Measurements from ENCODE around the gene CYSRT1.

Gene CYSRT1, protein sequence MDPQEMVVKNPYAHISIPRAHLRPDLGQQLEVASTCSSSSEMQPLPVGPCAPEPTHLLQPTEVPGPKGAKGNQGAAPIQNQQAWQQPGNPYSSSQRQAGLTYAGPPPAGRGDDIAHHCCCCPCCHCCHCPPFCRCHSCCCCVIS

DNA sequence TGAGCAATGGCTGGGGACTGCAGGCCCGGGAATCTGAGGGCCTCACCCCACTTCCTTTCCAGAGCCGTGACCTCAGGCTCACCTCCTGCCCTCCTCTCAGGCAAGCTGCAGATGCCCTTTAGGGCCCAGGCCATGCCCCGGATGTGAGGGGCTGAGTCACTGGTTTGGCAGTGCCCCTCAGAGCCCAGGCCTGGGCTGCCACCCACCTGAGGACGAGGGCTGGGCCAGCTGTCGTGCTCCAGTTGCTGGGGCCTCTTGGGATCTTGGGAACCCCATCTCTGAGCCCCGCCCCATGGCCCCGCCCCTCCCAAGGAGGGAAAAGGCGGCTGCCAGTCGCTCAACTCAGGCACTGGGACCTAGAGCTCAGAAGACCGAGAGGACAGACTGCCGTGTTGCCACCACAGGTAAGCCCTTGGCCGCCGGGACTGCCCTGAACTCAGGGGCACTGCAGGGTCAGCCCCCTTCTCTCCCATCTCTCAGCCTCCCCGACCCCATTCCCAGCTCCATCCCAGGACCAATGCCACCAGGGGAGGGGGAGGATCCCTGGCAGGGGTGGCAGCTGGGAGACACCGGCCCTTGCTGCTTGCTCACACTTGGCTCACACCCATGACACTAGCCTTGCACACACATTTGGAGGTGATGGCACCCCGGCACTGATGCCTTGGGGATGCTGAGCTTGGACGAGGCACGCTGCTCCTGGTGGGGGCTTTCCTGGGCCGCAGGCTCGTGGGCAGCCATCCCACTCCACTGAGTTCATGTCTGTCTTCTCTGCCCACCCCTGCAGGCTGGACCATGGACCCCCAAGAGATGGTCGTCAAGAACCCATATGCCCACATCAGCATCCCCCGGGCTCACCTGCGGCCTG is at the start of gene CYSRT1:
TSS of gene CYSRT1 (plus strand) at position 345 of the 865 bp plus-strand sequence. CDS start at position 793, 448 bp downstream.
- DNase-seq: no peak

DNA sequence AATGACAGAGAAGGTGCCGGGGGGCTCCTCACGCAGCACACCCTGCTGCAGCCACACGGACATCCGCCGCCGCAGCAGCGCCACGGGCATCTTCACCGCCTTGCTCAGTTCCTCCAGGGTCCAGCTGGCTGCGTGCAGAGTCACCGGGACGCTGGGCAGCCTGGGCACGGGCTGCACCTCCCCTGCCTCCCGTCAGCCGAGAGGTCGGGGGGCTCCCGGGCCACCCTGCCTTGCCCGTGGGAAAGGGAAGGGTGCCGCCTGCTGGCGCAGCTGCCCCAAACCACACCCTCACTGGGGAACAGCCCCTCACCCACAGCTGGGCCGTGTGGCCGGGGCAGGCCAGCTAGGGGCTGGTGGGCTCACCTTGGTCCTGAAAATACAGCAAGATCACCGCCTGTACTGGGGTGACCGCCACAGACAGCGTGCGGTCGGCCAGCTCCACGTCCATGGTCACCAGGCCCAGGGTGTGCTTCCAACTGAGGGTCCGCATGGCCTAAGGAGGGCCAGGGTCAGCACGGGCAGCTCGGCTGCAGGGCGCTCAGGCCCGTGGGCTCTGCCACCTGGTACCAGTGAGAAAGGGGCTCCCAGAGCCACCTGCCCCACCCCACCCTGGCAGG is 49.5 kb upstream of the CYSRT1 start:
- DNase-seq: no peak

DNA sequence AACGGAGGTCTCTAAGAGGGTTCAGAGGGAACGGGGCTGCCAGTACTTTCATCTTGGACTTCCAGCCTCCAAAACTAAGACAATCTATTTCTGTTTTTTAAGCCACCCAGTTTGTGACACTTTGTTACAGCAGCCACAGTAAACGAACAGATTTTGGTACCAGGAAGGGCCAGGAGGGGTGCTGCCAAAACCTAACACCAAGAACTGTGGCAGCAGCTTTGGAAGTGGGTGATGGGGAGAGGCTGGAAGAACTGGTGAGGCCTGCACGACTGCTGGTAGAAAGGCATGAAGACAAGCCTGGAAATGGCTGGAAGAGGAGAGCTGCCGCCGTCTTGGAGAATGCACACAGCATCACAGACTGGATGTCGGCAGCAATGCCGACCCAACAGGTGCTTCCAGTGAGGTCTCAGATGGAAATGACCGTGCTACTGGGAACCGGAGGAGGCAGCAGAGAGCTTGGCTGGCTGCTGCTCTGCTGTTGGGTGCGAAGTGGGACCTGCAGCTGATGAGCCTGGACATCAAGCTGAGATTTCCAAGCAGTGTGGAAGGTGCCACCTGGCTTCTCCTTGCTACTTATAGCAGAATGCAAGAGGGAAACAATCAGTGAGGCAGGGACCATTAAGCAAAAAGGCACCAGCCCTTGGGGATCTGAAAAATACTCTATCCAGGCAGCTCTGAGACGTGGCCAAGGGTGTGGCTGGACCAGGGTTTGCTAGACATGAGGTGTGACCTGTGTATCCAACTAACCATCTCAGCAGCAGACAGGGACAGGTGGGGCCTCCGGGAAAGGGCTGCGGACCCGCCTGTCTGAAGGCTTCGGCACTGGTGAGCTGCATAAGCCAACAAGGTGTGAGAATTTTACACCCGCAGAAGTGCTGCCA is 48.4 kb upstream of the CYSRT1 start:
- DNase-seq: no peak

DNA sequence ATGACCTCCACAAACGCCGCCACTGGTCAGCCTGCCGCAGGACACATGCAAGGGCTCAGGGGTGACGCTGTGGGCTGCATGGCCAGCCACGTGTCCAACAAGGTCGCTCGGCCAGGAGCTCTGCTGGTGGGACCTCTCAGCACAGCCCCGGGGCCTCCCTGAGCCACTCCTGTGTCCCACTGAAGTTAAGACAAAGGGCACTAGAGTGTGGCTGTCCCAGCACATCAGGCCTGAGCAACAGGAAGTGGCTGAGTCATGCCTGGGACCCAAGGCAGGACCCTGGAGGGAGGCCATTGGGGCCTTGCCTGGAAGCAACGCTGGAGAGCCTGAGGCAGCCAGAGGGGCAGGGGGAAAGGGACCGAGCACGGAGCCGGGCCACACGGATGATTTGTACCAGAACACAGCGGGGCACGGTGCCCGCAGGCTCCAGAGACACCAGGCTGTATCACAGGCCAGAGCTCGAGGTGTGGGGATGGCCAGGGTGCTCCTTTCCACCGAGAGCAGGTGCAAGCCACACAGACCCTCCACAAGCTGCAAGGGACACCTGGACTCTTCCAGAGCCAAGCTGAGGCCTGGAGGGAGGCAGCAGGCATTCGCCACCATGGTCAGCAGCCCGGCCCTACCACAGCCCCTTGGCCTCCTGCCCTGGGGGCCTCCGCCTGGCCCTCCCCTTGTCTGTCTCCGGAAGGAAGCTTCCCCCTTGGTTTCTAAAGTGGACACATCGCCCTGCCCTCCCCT is 46.6 kb upstream of the CYSRT1 start:
- no peak for DNase-seq

DNA sequence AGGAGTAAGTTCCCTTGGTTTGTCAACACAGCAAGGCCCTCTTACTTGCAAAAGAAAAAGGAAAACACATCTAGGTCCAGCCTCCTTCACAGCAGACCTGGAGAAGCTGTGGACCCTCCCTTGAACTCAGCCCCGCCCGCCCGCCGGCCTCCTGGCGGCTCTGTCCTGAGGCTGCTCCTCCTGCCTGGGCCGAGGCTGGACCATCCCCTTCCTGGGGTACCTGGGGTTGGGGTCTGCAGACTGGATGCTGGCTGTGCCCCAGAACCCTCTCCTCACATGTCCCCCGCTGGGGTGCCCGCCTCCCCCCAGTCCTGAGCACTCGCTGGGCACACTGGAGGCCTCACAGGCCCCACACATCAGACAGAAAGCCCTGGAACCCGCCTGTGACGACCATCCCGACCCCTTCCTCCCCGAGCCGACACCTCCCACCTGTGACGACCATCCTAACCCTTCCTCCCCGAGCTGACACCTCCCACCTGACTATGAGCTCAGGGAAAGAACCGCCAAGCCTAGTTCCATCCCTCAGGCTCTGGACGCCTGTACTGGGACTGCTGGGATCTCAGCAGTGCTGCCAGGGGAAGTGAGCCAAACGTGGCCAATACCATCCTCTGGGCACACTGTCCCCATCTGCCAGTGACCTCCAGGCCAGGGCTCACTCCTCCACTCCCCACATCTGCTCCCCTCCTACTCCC is 45.9 kb upstream of the CYSRT1 start:
- DNase-seq: no peak

DNA sequence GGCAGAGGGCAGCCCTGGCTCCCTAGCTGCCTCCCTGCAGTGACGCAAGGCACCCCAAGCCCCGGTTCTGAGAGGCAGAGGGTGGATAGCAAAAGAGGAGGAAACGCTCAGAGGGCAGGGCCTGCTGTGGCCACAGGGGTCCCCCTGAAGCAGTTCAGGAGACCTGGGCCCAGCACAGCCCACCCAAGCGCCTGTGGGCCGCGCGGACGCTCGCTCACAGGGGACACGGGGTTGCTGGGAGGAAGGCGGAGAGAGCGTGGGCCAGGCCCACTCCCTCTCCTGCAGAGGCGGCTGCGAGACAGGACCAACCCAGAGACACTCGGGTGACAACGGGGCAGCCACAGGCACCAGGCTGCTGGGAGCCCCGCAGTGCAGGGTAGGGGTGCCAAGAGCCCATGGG is 45.2 kb upstream of the CYSRT1 start:
- no peak for DNase-seq

DNA sequence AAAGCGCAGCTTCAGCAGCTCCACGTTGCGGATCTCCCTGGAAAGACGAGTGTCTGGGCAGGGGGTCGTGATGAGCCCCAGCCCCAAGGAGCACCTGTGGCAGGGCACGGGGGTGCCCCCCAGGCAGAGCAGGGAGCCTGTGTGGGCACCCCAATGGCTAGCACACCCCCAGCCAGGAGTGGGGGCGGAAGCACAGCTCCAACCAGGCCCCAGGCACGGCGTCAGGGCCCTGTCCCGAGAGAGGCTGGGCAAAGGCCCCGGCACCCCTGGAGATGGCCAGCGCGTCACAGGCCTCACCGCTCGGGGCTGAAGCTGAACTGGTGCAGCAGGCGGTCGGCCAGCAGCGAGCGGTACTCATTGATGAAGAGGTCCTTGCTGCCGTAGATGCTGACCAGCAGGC is 44.5 kb upstream of the CYSRT1 start:
- DNase-seq: no peak

DNA sequence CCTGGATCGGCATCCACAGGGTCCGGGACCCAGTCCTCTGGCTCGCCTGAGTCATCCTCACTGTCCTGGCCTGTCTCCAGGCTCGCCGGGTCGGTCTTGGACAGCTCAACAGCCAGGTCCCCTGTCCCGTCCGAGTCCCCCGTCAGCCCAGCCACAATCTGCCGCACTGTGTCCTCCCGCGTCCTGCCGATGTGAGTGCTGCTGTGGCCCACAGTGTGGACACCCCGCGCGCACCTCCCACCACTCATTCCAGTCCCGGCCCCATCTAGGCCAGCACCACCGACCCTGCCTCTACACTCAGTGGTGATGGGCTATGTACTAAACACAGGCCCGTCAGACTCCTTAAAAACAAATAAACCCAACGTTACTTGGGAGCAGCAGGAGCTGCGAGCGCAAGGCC is 43.3 kb upstream of the CYSRT1 start:
- DNase-seq: no peak

DNA sequence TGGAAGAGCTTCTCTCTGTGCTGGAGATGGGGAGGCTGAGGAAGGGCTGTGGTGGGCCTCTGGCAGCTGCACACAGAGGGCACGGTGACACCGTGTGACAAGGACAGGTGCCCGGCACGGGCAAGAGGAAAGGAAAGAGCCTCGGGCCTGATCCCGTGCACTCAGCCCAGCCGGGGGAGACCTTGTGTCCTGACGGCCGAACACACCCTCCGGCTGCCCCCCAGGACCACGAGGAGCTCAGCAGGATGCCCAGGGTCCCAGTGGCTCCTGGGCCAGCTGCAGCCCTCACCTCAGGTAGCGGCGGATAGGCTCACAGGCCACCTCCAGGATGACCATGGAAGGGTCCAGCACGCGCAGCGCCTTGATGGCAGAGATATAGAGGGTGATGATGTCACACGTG is 42.1 kb upstream of the CYSRT1 start:
- DNase-seq: no peak

DNA sequence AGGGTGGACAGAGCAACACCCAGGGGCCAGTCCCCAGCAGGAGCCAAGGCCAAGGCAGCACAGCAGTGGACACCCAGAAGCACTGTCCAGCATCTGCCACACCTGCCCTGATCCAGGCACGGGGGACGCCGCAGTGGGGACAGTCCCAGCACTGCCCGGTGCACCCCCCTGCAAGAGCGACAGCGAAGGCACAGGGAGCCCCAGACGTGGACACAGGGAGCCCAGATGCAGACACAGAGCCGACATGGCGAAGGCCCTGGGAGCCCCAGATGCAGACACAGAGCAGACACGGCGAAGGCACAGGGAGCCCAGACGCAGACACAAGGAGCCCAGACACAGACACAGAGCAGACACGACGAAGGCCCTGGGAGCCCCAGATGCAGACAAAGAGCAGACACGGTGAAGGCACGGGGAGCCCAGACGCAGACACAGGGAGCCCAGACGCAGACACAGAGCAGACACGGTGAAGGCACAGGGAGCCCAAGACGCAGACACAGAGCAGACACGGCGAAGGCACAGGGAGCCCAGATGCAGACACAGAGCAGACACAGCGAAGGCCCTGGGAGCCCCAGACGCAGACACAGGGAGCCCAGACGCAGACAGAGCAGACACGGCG is 40.9 kb upstream of the CYSRT1 start:
- no peak for DNase-seq

DNA sequence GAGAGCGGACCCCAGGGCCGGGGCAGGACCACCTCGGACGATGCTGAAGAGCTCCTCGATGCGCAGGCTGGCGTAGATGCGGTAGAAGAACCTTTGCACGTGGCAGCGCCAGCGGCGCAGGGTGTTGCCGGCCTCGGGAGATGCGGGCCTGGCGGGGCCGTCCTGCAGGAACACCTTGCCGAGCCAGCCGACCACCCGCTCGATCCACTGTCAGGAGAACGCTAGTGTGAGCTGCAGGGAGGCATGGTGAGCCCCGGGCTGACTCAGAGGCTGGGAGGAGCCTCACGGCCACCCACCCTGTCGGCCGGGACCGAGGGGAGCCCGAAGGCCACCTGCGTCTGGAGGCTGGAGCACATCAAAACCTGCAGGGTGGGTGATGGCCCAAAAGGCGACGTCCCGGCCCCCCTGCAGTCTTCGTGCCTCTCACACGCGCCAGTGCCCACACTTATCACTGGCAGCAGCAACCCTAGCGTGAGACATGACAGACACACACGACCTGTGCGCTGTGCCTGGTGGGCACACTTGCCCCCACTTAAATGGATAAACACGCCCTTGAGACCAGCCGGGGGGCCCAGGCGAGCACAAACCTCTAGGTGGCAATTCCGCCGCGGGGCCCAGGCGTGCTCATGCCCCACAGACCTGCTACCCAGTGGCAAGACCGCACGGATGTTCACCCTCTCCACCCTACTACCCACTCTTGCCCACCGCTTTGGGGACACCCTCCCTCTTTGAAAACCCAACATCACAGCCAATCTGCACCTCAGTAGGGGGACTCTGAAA is 39.9 kb upstream of the CYSRT1 start:
- DNase-seq: no peak

DNA sequence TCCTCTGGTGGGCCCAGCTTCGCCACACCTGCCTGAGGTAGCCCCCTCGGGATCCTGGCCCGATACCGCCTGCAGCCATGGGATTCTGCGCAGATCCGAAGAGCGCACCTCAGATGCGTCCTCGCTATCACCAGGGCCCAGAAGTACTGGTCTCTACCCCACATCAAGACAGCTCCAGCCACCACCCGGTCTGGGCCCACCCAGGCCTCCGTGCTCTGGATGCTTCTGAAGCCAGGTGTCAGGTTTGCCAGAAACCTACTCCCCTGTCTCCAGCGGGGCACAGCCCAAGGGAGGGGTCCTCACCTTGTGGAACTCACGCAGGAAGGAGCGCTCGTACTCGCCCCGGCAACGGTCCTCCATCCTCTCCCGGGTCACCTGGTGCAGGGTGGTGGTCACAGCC is 39.1 kb upstream of the CYSRT1 start:
- no peak for DNase-seq

DNA sequence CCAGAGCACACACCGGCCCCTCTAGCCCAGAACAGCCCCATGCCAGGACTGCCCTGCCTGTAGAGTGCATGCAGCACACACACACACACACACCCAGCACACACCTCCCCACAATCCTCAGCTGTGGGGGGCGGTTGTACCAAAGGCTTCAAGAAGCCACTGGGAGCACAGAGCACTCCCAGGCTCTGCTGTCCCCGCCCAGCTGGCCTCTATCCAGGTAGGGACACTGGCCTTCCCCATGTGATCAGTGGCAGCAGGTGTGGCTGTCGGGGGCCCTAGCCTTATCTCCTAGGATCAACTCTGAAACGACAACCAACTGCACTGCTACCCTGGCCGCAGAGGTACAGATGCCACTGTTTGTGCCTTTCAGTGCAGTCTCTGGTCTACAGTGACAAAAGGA is 38.6 kb upstream of the CYSRT1 start:
- no peak for DNase-seq

DNA sequence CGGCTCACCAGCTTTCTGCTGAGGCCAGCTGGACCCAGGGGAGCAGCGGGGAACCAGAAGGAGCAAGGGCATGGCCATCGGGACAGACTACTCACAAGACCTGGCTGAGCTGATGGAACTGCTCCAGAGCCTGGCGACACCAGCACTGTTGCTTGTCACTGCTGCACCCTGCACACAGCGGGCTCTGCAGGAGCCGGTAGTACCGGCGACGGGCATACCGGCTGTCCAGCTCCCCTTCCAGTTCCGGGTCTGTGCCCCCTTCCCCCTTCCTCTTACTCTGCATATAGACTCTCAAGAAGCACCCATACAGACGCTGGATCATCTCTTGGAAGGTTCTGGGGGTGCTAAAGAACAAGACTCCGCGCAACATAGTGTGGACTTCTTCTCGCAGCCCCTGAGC is 37.6 kb upstream of the CYSRT1 start:
- no peak for DNase-seq

DNA sequence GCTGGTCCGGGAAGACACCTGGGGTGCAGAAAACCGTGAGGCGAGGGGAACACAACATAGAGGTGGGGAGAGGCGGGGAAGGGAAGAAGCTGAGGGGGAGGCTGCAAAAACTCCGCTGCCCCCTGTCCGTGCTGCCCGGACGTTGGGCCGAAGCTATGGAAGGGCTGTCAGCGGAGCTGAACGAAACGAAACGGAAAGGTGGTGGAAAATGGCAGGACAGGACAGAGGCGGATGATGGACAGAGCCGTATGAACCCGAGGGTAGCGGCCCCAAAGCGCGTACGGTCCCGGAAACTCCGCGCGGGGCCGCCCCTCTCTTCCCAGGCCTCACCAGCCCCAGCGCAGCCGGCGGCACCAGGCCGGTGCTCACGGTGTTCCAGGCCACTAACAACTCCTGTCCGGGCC is 36.9 kb upstream of the CYSRT1 start:
- no peak for DNase-seq

DNA sequence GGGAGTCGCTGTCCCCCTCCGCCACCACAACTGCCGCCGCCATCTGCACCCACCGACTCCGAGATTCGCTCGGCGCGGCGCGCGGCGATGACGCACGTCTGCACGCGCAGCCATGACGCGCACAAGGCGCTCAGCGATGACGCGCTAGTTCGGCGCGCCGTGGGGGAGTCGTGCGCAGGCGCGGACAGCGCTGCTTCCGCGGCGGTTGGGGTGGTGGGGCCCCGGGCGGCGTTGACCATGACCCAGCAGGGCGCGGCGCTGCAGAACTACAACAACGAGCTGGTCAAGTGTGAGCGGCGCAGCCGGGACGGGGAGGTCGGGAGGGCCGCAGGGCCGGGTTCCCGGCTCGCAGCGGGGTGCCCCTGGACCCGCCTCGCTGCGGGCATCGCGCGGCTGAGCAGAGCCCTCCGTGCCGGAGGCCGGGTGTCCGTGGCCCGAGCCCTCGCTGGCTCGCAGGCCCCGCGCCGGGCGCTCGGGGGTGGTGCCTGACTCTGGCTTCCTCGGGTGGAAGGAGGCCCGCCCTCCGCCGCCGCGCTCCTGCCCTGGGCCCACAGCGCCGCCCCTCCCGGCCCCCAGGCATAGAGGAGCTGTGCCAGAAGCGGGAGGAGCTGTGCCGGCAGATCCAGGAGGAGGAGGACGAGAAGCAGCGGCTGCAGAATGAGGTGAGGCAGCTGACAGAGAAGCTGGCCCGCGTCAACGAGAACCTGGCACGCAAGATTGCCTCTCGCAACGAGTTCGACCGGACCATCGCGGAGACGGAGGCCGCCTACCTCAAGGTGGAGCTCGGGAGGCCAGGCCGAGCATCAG is 36.3 kb upstream of the CYSRT1 start, which contains the start of the genes ANAPC2 and SSNA1:
TSS of gene ANAPC2 (minus strand) at position 71 of the 807 bp plus-strand sequence. CDS start at position 43, 28 bp downstream.
TSS of gene SSNA1 (plus strand) at position 187 of the 807 bp plus-strand sequence. CDS start at position 238, 51 bp downstream.
- peak; percentile 88 for DNase-seq

DNA sequence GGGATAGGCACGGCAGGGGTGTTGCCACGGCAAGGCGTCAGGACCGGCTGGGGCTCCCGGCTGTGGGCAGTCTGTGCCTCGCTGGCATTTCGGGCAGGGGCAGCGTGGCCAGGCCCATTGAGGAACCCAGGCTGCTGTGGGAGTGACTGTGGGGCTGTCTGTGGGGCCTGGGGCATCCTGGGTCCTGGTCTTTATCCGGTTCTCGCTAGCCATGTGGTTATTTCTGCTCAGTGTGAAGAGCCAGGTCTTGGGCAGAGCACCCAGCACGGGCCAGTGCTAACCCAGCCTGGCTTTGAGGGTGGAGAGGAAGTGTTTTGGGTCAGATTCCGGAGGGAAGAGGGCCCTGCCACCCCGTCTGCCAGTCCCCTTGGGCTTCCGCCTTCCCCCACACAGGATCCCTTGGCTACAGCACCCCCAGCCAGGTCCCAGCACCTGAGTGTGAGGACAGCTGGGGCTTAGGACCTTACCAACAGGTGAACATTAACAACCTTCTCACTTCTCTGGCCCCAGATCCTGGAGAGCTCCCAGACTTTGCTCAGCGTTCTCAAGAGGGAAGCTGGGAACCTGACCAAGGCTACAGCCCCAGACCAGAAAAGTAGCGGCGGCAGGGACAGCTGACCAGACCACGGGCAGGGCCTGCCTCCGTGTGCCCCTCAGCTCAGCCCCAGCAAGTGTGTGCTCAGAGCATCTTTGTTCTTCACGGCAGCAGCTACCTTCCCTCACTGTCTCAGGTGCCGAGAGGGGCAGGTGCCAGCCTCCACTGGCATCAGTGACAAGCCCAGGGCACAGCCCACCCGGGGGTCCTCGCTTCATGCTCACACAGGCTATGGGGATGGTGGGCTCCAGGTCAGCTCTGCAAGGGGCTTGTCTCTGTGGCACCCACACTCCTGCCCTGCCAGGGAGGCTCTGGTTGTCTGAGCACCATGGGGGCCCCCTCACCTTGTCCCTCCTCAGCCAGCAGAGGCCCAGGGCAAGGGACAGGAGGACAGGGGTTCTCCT is 35.4 kb upstream of the CYSRT1 start:
- DNase-seq: no peak

DNA sequence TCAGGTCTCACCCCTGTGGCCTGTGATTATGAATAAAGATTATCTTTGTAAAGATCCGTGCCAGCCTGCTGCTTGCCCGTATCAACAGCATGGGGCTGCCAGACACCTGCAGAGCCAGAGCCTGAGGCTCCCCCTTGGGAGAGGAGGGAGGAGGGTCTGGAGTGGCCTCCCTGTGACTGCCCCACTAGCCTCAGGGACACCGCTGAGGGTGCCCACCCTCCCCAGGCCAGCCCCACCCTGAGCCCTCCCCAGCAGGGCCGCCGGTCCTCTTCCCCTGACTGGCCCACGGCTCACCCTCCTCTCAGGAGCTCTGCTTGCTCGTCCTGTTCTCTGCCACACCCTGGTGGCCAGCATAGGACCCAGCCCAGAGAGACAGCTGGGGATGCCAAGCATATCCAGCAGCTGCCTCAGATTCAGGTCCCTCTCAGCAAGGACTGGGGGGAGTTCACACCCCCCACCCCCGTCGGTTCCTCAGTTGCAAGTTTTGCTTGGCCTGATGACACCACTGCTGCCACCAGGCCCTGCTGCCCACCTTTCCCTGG is 34.6 kb upstream of the CYSRT1 start:
- no peak for DNase-seq

All from NCI-H1092 treated with DMSO at 0.1 percent for 48 hours (cell line).